GM12878 (cell line): ENCODE measurements around the gene IQCH. TPM values are rescaled to one million over a fixed set of nuclear protein-coding genes. Genes with fewer than 3 reads are reported as not detected.
A peak's percentile ranks its signal among the peaks of the same experiment; 100 is the strongest.

Source experiments
- ATAC-seq: fragments of 200-7000 bp; cut with Tn5 transposase; 3 replicates; pipeline ENCODE4 v1.9.1; 2020; ENCODE audit warnings: mild to moderate bottlenecking, moderate library complexity
- BruUV-seq: library from RNA; stranded (reverse); fragments of 400-500 nt; replicated peaks from 2 replicates; lab custom pipeline; 2021; lab: Mats Ljungman, UMichigan
- CTCF ChIA-PET: fragments of 300-600 bp; sonication (Branson Sonifier 250); formaldehyde crosslinking; extraction: SDS; loops from one replicate; lab custom pipeline; 2021; ENCODE audit warnings: inconsistent platforms; lab: Yijun Ruan, JAX
- POLR2A ChIA-PET: fragments of 350-600 bp; formaldehyde crosslinking; extraction: SDS; loops from one replicate; lab custom pipeline; 2021; ENCODE audit warnings: inconsistent platforms; lab: Charles Lee
- RAD21 ChIA-PET: fragments of 300-600 bp; sonication (Branson Sonifier 250); formaldehyde crosslinking; loops from one replicate; lab custom pipeline; 2023; ENCODE audit warnings: antibody characterized with exemption; ENCODE audit not compliant: unreplicated experiment; lab: Charles Lee
- SMC1A ChIA-PET: fragments of 300-600 bp; sonication (Branson Sonifier 250); formaldehyde crosslinking; loops from one replicate; lab custom pipeline; 2023; ENCODE audit not compliant: unreplicated experiment, uncharacterized antibody; lab: Charles Lee
- DNase-seq: peaks from one replicate; pipeline ENCODE4 v3.0.0-alpha.2; 2011; ENCODE audit warnings: low read depth, low spot score
- FAIRE-seq: peaks from 3 replicates; lab custom pipeline; 2011; peaks lifted over from hg19 to GRCh38; lab: Jason Lieb, UNC
- H2AFZ ChIP-seq: 2 replicates; pipeline ENCODE4 v1.6.0; 2011; ENCODE audit warnings: low read depth, low read length, control low read depth; ENCODE audit not compliant: control insufficient read depth
- H3K27ac ChIP-seq: 2 replicates; pipeline ENCODE4 v1.5.1; 2011; ENCODE audit warnings: control low read depth; ENCODE audit not compliant: control insufficient read depth, insufficient read depth
- H3K27me3 ChIP-seq, 2 experiments: replicated peaks in 1 of 2; 2 replicates each; pipeline versions ENCODE4 v1.6.0 to v1.6.1; 2011; ENCODE audit warnings: low read length in 1 of 2; ENCODE audit not compliant: control insufficient read depth in 2 of 2, insufficient read depth in 2 of 2
- H3K36me3 ChIP-seq, 2 experiments: 2 replicates each; pipeline ENCODE4 v1.5.1; 2011; ENCODE audit warnings: low read length in 1 of 2; ENCODE audit not compliant: control insufficient read depth in 2 of 2, insufficient read depth in 2 of 2
- H3K4me1 ChIP-seq: 2 replicates; pipeline ENCODE4 v1.6.1; 2011; ENCODE audit warnings: mild to moderate bottlenecking, low read length, moderate library complexity, mixed read lengths; ENCODE audit not compliant: control insufficient read depth, insufficient read depth
- H3K4me2 ChIP-seq: 2 replicates; pipeline ENCODE4 v1.6.0; 2011; ENCODE audit warnings: control low read depth; ENCODE audit not compliant: control insufficient read depth, insufficient read depth
- H3K4me3 ChIP-seq: fragments of 200-600 bp; sonication (generic); 2 replicates; pipeline ENCODE4 v1.5.1; 2016
- H3K79me2 ChIP-seq: 2 replicates; pipeline ENCODE4 v1.6.0; 2011; ENCODE audit warnings: low read length; ENCODE audit not compliant: control insufficient read depth, insufficient read depth
- H3K9ac ChIP-seq: 2 replicates; pipeline ENCODE4 v1.8.0; 2011; ENCODE audit warnings: low read length, control low read depth, mixed read lengths; ENCODE audit not compliant: control insufficient read depth, insufficient read depth
- H3K9me3 ChIP-seq: replicated peaks from 3 replicates; pipeline ENCODE4 v1.5.1; 2011; ENCODE audit warnings: mild to moderate bottlenecking, low read length; ENCODE audit not compliant: control insufficient read depth, insufficient read depth
- H4K20me1 ChIP-seq: 2 replicates; pipeline ENCODE4 v1.6.0; 2011; ENCODE audit not compliant: control insufficient read depth, insufficient read depth
- ATF7 ChIP-seq: fragments of 450-650 bp; IDR thresholded peaks from 2 replicates; pipeline ENCODE4 v1.6.1; 2016; ENCODE audit warnings: low read depth, mild to moderate bottlenecking
- CEBPB ChIP-seq, 2 experiments: fragments of 150-350 bp in 1 of 2; IDR thresholded peaks; 2 replicates each; pipeline ENCODE4 v1.6.1; 2012 to 2014; ENCODE audit warnings: low read depth in 2 of 2, low read length in 2 of 2, borderline replicate concordance in 1 of 2, inconsistent platforms in 1 of 2
- IRF3 ChIP-seq: fragments of 450-650 bp; IDR thresholded peaks from 2 replicates; pipeline ENCODE4 v1.6.1; 2014; ENCODE audit warnings: mild to moderate bottlenecking
- IRF4 ChIP-seq: IDR thresholded peaks from 2 replicates; pipeline ENCODE4 v1.6.1; 2011; ENCODE audit warnings: low read depth, low read length
- IRF5 ChIP-seq: fragments of 450-650 bp; IDR thresholded peaks from 2 replicates; pipeline ENCODE4 v1.6.1; 2017; ENCODE audit warnings: borderline replicate concordance
- MEF2B ChIP-seq: fragments of 450-650 bp; IDR thresholded peaks from 2 replicates; pipeline ENCODE4 v1.6.1; 2018; ENCODE audit warnings: mild to moderate bottlenecking, moderate library complexity; ENCODE audit not compliant: partially characterized antibody, poor library complexity, severe bottlenecking
- NFXL1 ChIP-seq: fragments of 450-650 bp; IDR thresholded peaks from 2 replicates; pipeline ENCODE4 v1.6.1; 2017; ENCODE audit warnings: antibody characterized with exemption, mild to moderate bottlenecking, borderline replicate concordance
- NR2F1 ChIP-seq: fragments of 450-650 bp; conservative IDR thresholded peaks from 2 replicates; pipeline ENCODE4 v1.6.1; 2017; ENCODE audit warnings: mild to moderate bottlenecking
- SUZ12 ChIP-seq: fragments of 200-600 bp; sonication (generic); IDR thresholded peaks from one replicate; pipeline ENCODE4 v1.6.1; 2018; ENCODE audit warnings: antibody characterized with exemption, mild to moderate bottlenecking; ENCODE audit not compliant: unreplicated experiment
- ZBTB40 ChIP-seq: fragments of 450-650 bp; IDR thresholded peaks from 2 replicates; pipeline ENCODE4 v1.6.1; 2016; ENCODE audit warnings: mild to moderate bottlenecking, moderate library complexity, borderline replicate concordance
- ZNF384 ChIP-seq: IDR thresholded peaks from 2 replicates; pipeline ENCODE4 v1.6.1; 2012; ENCODE audit warnings: low read depth, mild to moderate bottlenecking, low read length, improper control_type of control experiment, borderline replicate concordance
- WGBS: methylation state at CpG from one replicate; pipeline ENCODE4 v1.1.6; 2016; ENCODE audit warnings: low lambda C conversion rate; ENCODE audit not compliant: insufficient replicate concordance, insufficient coverage; ENCODE audit errors: missing lambda C conversion rate; 5-methylcytosine and 5-hydroxymethylcytosine counted together
- in situ Hi-C: fragments of 300-500 bp; cut with MboI; formaldehyde crosslinking; loops from 9 replicates; pipeline ENCODE4 v1.14.3; 2018; ENCODE audit warnings: mixed read lengths
- intact Hi-C: fragments of 100-400 bp; cut with micrococcal nuclease; formaldehyde crosslinking; loops from one replicate; pipeline ENCODE4 v1.14.2; 2022; ENCODE audit not compliant: unreplicated experiment
- polyA plus RNA-seq, 11 experiments: library from polyadenylated mRNA; depleted of rRNA in 4 of 11; unstranded in 6 of 11; stranded (reverse) in 5 of 11; fragments of >200 nt; fragmentation: Nextera tagmentation in 4 of 11; fragmentation: Illumina TruSeq in 1 of 11; extraction: Ambion mirVana in 4 of 11; extraction: Trizol in 1 of 11; gene quantifications; 1 replicate in 1 of 11; 2 replicates in 10 of 11; pipeline versions ENCODE4 v1.2.1 to v1.2.3, GENCODE V29; 2011 to 2016; ENCODE audit warnings: inconsistent platforms in 2 of 11, missing spikeins in 2 of 11, low read depth in 1 of 11
- total RNA-seq, 4 experiments: library from RNA; depleted of rRNA in 3 of 4; stranded (reverse); fragments of >200 nt in 3 of 4; fragmentation: Illumina TruSeq in 1 of 4; extraction: Trizol in 1 of 4; gene quantifications; 2 replicates each; pipeline versions ENCODE4 v1.2.1 to v1.2.3, GENCODE V29; 2013 to 2021
- TF ChIP-seq, protein P1 (sequence below): fragments of 450-650 bp; IDR thresholded peaks from 2 replicates; pipeline ENCODE4 v1.6.1; 2017; ENCODE audit warnings: mild to moderate bottlenecking, low read depth, inconsistent platforms; ENCODE audit not compliant: poor library complexity, severe bottlenecking
- TF ChIP-seq, protein P2 (sequence below): fragments of 450-650 bp; IDR thresholded peaks from 2 replicates; pipeline ENCODE4 v1.6.1; 2017; ENCODE audit warnings: mild to moderate bottlenecking

IQCH gene
- total and polyA plus RNA-seq, 10 of the 15 experiments (the other 5 are each of a cell fraction or from before 2014, with no cell fraction given) = 0.29 to 1.3 (median 0.99) TPM

- H4K20me1 ChIP-seq = no peaks in the 10 kb centered on the region
- POLR2A ChIA-PET = no interaction called here
- no peaks in the 10 kb centered on the region for H3K36me3 ChIP-seq
- SMC1A ChIA-PET = interaction anchor here (1.7 kb wide), 1 partner anchor 13 kb away, joined by 6 read pairs; no protein-coding TSS in a partner anchor
- ATAC-seq (peak; percentile 39; the same call in 1 of the 3 replicates), FAIRE-seq (no peak), DNase-seq (no peak)
- no peaks in the 10 kb centered on the region for H3K27me3 ChIP-seq
- BruUV-seq = no TSS peak
- 52% methylated on average over 2 of the region's 2 CpGs for WGBS
- no peak overlapping the region for H3K27ac ChIP-seq
- H3K9ac ChIP-seq = no peak overlapping the region
- H3K79me2 ChIP-seq = no peaks in the 10 kb centered on the region
- no peaks in the 10 kb centered on the region for H3K9me3 ChIP-seq
- no peaks in the 10 kb centered on the region for H3K4me1 ChIP-seq
- RAD21 ChIA-PET = no interaction called here
- no peak overlapping the region for H2AFZ ChIP-seq
- no peak overlapping the region for H3K4me3 ChIP-seq
- no peak overlapping the region for H3K4me2 ChIP-seq
- in situ Hi-C loops (no loop called here), intact Hi-C loops (no loop called here)
- CTCF ChIA-PET = interaction anchor here (1.2 to 1.6 kb wide), 3 partner anchors 9 to 114 kb away, joined by 3 to 6 read pairs (median 4); no protein-coding TSS in a partner anchor
- no peak for TF ChIP-seq IRF3
- no peak for TF ChIP-seq IRF4
- TF ChIP-seq ZNF384 = peak; percentile 62; the same call in 1 of the 2 replicates
- TF ChIP-seq NR2F1 = peak; percentile 71; the same call in 1 of the 2 replicates
- no peak for TF ChIP-seq MEF2B
- TF ChIP-seq CEBPB (IDR thresholded peaks at IDR 0.05; ENCODE audit: borderline replicate concordance in 1 of 2, low read depth in 2 of 2, low read length in 2 of 2) = no peak
- 0 out of 2 replicates have a peak, but pooled peaks have one; percentile 15 for TF ChIP-seq ATF7
- TF ChIP-seq NFXL1 = no peak
- TF ChIP-seq SUZ12 = no peak
- TF ChIP-seq, protein P1, sequence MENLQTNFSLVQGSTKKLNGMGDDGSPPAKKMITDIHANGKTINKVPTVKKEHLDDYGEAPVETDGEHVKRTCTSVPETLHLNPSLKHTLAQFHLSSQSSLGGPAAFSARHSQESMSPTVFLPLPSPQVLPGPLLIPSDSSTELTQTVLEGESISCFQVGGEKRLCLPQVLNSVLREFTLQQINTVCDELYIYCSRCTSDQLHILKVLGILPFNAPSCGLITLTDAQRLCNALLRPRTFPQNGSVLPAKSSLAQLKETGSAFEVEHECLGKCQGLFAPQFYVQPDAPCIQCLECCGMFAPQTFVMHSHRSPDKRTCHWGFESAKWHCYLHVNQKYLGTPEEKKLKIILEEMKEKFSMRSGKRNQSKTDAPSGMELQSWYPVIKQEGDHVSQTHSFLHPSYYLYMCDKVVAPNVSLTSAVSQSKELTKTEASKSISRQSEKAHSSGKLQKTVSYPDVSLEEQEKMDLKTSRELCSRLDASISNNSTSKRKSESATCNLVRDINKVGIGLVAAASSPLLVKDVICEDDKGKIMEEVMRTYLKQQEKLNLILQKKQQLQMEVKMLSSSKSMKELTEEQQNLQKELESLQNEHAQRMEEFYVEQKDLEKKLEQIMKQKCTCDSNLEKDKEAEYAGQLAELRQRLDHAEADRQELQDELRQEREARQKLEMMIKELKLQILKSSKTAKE = no peak
- TF ChIP-seq, protein P2, sequence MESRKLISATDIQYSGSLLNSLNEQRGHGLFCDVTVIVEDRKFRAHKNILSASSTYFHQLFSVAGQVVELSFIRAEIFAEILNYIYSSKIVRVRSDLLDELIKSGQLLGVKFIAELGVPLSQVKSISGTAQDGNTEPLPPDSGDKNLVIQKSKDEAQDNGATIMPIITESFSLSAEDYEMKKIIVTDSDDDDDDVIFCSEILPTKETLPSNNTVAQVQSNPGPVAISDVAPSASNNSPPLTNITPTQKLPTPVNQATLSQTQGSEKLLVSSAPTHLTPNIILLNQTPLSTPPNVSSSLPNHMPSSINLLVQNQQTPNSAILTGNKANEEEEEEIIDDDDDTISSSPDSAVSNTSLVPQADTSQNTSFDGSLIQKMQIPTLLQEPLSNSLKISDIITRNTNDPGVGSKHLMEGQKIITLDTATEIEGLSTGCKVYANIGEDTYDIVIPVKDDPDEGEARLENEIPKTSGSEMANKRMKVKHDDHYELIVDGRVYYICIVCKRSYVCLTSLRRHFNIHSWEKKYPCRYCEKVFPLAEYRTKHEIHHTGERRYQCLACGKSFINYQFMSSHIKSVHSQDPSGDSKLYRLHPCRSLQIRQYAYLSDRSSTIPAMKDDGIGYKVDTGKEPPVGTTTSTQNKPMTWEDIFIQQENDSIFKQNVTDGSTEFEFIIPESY = no peak
- no peak for TF ChIP-seq IRF5
- TF ChIP-seq ZBTB40 = peak; percentile 41; the same call in 1 of the 2 replicates
These were observed 165.6 kb downstream of the IQCH start for GRCh38 chr15:67420137-67420536.
